Naive thymus-derived CD4-positive, alpha-beta T cell (primary cell): Measurements from ENCODE around the gene CC2D1A. TPM values are rescaled to one million over a fixed set of nuclear protein-coding genes. Genes with fewer than 3 reads are reported as not detected.
A peak's percentile ranks its signal among the peaks of the same experiment; 100 is the strongest.

Experiments
- ATAC-seq: fragments of 150-1000 bp; cut with Tn5 transposase; 2 replicates; pipeline ENCODE4 v1.10.0; 2021; ENCODE audit warnings: mild to moderate bottlenecking, moderate library complexity
- CTCF ChIA-PET: fragments of 350-600 bp; sonication (Branson Sonifier 250); formaldehyde crosslinking; loops from one replicate; lab custom pipeline; 2021; ENCODE audit warnings: antibody characterized with exemption; lab: Charles Lee
- POLR2A ChIA-PET: fragments of 350-600 bp; sonication (Branson Sonifier 250); formaldehyde crosslinking; loops from one replicate; lab custom pipeline; 2021; ENCODE audit warnings: antibody characterized with exemption, inconsistent platforms; lab: Charles Lee
- DNase-seq, 9 donors: peaks; one replicate each; pipeline versions ENCODE4 v3.0.0 to v3.0.0-alpha.2; 2020 to 2022; ENCODE audit warnings: mixed read lengths in 1 of 9
- H3K27ac ChIP-seq: one replicate; pipeline ENCODE4 v1.7.0; 2013; ENCODE audit warnings: mild to moderate bottlenecking, low read depth, low read length, moderate library complexity
- H3K27me3 ChIP-seq, 2 donors: one replicate each; pipeline ENCODE4 v1.7.0; 2013; ENCODE audit warnings: low read length in 2 of 2, mild to moderate bottlenecking in 2 of 2, moderate library complexity in 2 of 2; ENCODE audit not compliant: control insufficient read depth in 2 of 2, insufficient read depth in 2 of 2
- H3K36me3 ChIP-seq, 3 experiments: 1 replicate in 2 of 3; 2 replicates in 1 of 3; pipeline ENCODE4 v1.7.0; 2013; ENCODE audit warnings: low read length in 3 of 3, mild to moderate bottlenecking in 3 of 3, moderate library complexity in 1 of 3; ENCODE audit not compliant: insufficient read depth in 3 of 3, control insufficient read depth in 2 of 3
- H3K4me1 ChIP-seq, 2 donors: one replicate each; pipeline ENCODE4 v1.7.0; 2013; ENCODE audit warnings: low read length in 2 of 2, mild to moderate bottlenecking in 2 of 2, moderate library complexity in 1 of 2; ENCODE audit not compliant: control insufficient read depth in 2 of 2, insufficient read depth in 2 of 2
- H3K4me3 ChIP-seq: 2 replicates; pipeline ENCODE4 v1.7.0; 2013; ENCODE audit warnings: mild to moderate bottlenecking, low read length
- H3K9me3 ChIP-seq, 3 experiments: 1 replicate in 2 of 3; 2 replicates in 1 of 3; pipeline ENCODE4 v1.7.0; 2013; ENCODE audit warnings: low read length in 3 of 3; ENCODE audit not compliant: control insufficient read depth in 2 of 3
- H3K27ac Mint-ChIP-seq, 9 donors: one replicate each; pipeline ENCODE4 v1.8.0; 2020 to 2022; ENCODE audit warnings: mixed read lengths in 9 of 9, mild to moderate bottlenecking in 8 of 9, moderate library complexity in 5 of 9, inconsistent platforms in 2 of 9
- H3K27me3 Mint-ChIP-seq, 5 donors: one replicate each; pipeline ENCODE4 v1.8.0; 2021 to 2022; ENCODE audit warnings: mixed read lengths in 5 of 5, mild to moderate bottlenecking in 1 of 5
- H3K36me3 Mint-ChIP-seq, 5 donors: one replicate each; pipeline ENCODE4 v1.8.0; 2020 to 2022; ENCODE audit warnings: mixed read lengths in 5 of 5, mild to moderate bottlenecking in 3 of 5, inconsistent platforms in 1 of 5
- H3K4me1 Mint-ChIP-seq, 7 donors: one replicate each; pipeline ENCODE4 v1.8.0; 2020 to 2022; ENCODE audit warnings: mixed read lengths in 7 of 7, mild to moderate bottlenecking in 3 of 7, inconsistent platforms in 1 of 7
- H3K4me3 Mint-ChIP-seq, 10 donors: one replicate each; pipeline ENCODE4 v1.8.0; 2020 to 2022; ENCODE audit warnings: mild to moderate bottlenecking in 10 of 10, mixed read lengths in 10 of 10, moderate library complexity in 6 of 10, inconsistent platforms in 2 of 10
- H3K9me3 Mint-ChIP-seq, 11 donors: one replicate each; pipeline ENCODE4 v1.8.0; 2020 to 2022; ENCODE audit warnings: mixed read lengths in 11 of 11, mild to moderate bottlenecking in 4 of 11, inconsistent platforms in 1 of 11, moderate library complexity in 1 of 11
- intact Hi-C, 2 donors: fragments of 100-400 bp; cut with micrococcal nuclease; formaldehyde crosslinking; loops; one replicate each; pipeline ENCODE4 v1.15.1; 2023
- polyA plus RNA-seq, 2 donors: library from polyadenylated mRNA; unstranded; fragments of 300-500 nt; fragmentation: Illumina TruSeq; gene quantifications; one replicate each; pipeline ENCODE4 v1.2.3, GENCODE V29; 2021
- total RNA-seq, 6 experiments: library from RNA in 5 of 6; stranded (reverse) in 5 of 6; gene quantifications; 1 replicate in 5 of 6; 2 replicates in 1 of 6; pipeline ENCODE4 v1.2.3 and lab custom pipeline; 2021 to 2026

The CC2D1A gene
- total and polyA plus RNA-seq, 7 experiments from 2014 or later = 4.1 to 33.1 (median 28.8) TPM

DNA sequence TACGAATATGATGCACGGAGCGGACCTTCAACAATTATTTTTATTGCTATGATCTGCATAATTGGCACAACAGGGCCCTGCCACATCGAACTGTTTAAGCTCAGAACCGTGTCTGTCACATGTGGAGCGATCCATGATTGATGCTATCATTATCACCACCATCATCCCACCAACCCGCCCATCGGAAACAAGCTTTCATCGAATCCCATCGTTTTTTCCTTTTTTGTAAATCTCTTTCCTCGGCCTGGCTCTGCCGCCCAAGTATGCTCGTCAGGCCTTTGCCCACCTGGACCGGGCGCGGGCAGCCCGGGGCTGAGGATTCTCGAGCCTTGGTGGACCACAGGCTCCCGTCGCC is 45.8 kb downstream of the CC2D1A start:
- Histone ChIP-seq H3K9me3 (no peaks in the 10 kb centered on the region), H3K4me1 (peaks cover 13 to 17% of the 10 kb centered on the region in 2 donors), H3K27ac (peak overlapping the region; percentile 90), H3K27me3 (no peaks in the 10 kb centered on the region), H3K36me3 (peaks cover 0 to 30% (median 0%) of the 10 kb centered on the region in 3 experiments), H3K4me3 (peak overlapping the region; percentile 40)
- peaks cover 5 to 24% (median 19%) of the 10 kb centered on the region in 7 donors for H3K4me1 Mint-ChIP-seq
- peak overlapping the region; percentile 72 to 99 (median 93) for H3K4me3 Mint-ChIP-seq
- peaks cover 0 to 6% (median 0%) of the 10 kb centered on the region in 5 donors for H3K36me3 Mint-ChIP-seq
- H3K9me3 Mint-ChIP-seq = no peaks in the 10 kb centered on the region
- ChIA-PET CTCF (interaction anchor here (1.1 to 2.8 kb wide), 3 partner anchors 49 to 109 kb away, joined by 4 to 9 read pairs (median 5); no protein-coding TSS in a partner anchor), POLR2A (interaction anchor here (0.5 to 6.3 kb wide), 13 partner anchors 10 to 474 kb away, joined by 3 to 59 read pairs (median 5); partner anchors contain the start of genes BRME1, CC2D1A, IL27RA and RFX1)
- H3K27me3 Mint-ChIP-seq = no peaks in the 10 kb centered on the region
- intact Hi-C loops = loop anchor here (1.0 to 5.0 kb wide), 12 partner anchors 35 to 185 kb away; partner anchors contain the start of genes BRME1 (in 2 of the 2), CC2D1A (in 2 of the 2), RFX1 (in 2 of the 2) and ASF1B (in 1 of the 2)
- DNase-seq (no peak), ATAC-seq (no peak)
- peak overlapping the region; percentile 86 to 99 (median 91) for H3K27ac Mint-ChIP-seq

DNA sequence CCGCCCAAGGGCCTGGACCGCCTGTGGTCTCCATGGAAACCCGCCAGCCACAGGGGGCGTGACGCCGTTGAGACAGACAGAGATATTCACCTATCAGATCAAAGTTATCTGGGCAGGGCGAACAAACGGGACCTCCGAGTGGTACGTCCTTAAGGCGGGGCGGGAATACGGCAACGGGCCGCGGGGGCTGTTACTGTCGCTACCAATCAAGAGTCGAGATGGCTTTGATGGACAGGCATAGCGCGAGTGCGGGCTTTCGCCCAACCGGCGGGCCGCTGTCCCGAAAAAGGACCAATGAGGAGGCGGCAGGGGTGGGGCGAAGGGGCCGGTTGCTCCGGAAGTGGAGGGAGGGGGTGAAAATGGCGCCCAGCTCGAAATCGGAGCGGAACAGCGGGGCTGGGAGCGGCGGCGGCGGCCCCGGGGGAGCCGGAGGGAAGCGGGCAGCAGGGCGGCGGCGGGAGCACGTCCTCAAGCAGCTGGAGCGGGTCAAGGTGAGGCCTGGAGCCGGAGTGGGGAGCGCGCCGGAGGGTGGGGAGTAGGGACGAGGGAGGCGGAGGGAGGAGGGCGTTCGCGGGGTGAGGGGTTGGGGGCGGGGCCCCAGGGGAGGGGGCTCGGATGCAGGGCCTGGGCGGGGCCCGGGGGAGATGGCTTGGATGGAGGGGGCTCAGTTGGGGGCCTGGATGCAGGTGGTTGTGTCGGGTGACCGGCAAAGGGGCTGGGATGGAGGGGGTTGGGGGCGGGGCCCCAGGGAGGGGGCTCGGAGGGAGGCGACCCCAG is 46.3 kb downstream of the CC2D1A start, which contains the start of gene DCAF15:
DCAF15 (plus strand) TSS at position 356 of the 777 bp plus-strand sequence; CDS start at position 360, 4 bp downstream.
- POLR2A ChIA-PET = interaction anchor here (0.5 to 6.3 kb wide), 18 partner anchors 10 to 197 kb away, joined by 3 to 59 read pairs (median 4); partner anchors contain the start of genes BRME1, CC2D1A, IL27RA and RFX1
- peaks cover 5 to 24% (median 19%) of the 10 kb centered on the region in 7 donors for H3K4me1 Mint-ChIP-seq
- peaks cover 0 to 35% (median 0%) of the 10 kb centered on the region in 3 experiments for H3K36me3 ChIP-seq
- DNase-seq = peak; percentile 89 to 99 (median 99)
- peak within 1 kb of the TSS; percentile 86 to 99 (median 91) for H3K27ac Mint-ChIP-seq
- no peaks in the 10 kb centered on the region for H3K9me3 ChIP-seq
- H3K4me1 ChIP-seq = peaks cover 13 to 17% of the 10 kb centered on the region in 2 donors
- intact Hi-C loops = loop anchor here (1.0 to 5.0 kb wide), 12 partner anchors 34 to 184 kb away; partner anchors contain the start of genes BRME1 (in 2 of the 2), CC2D1A (in 2 of the 2), RFX1 (in 2 of the 2) and ASF1B (in 1 of the 2)
- peaks cover 0 to 9% (median 0%) of the 10 kb centered on the region in 5 donors for H3K36me3 Mint-ChIP-seq
- peak within 1 kb of the TSS; percentile 74 to 99 (median 93) for H3K4me3 Mint-ChIP-seq
- H3K9me3 Mint-ChIP-seq = no peaks in the 10 kb centered on the region
- CTCF ChIA-PET = interaction anchor here (1.1 to 2.8 kb wide), 5 partner anchors 30 to 108 kb away, joined by 3 to 9 read pairs (median 4); partner anchors contain the start of gene IL27RA
- peak within 1 kb of the TSS; percentile 90 for H3K27ac ChIP-seq
- H3K27me3 Mint-ChIP-seq = no peaks in the 10 kb centered on the region
- ATAC-seq = peak; percentile 98
- H3K27me3 ChIP-seq = no peaks in the 10 kb centered on the region
- peak within 1 kb of the TSS; percentile 75 for H3K4me3 ChIP-seq

DNA sequence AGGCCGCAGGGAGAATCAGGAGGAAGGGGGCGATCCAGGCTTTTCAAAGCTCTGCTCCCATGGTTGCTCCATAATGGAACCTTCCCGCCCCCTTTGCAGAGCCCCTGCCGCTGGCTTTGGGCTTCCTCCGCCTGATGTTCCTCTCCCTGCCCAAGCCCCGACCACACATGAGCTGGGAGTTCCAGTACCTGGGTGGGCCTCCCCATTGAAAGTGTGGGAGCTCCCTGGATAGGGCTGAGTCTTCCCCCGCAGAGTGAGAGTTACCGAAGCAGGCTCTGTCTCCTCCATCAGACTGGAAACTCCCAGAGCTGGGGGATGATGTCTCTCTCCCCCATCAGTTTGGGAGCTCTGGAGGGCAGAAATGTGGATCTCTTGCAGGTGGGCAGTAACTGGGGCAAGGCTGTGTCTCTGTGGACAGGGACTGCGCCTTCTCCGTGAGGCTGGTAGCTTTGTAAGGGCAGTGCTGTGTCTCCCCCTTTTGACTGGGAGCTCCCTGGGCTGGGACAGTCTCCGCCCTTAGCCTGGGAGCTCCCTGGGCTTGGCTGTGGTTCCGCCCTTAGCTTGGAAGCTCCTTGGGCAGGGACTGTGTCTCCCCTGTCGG is 47.0 kb downstream of the CC2D1A start:
- no peaks in the 10 kb centered on the region for H3K27me3 ChIP-seq
- peaks cover 5 to 24% (median 19%) of the 10 kb centered on the region in 7 donors for H3K4me1 Mint-ChIP-seq
- no peak for DNase-seq
- intact Hi-C loops = loop anchor here (1.0 to 5.0 kb wide), 12 partner anchors 33 to 183 kb away; partner anchors contain the start of genes BRME1 (in 2 of the 2), CC2D1A (in 2 of the 2), RFX1 (in 2 of the 2) and ASF1B (in 1 of the 2)
- ChIA-PET CTCF (interaction anchor here (0.8 to 2.8 kb wide), 5 partner anchors 29 to 95 kb away, joined by 3 to 9 read pairs (median 5); partner anchors contain the start of gene IL27RA), POLR2A (interaction anchor here (0.6 to 6.3 kb wide), 14 partner anchors 9 to 116 kb away, joined by 3 to 59 read pairs (median 5); partner anchors contain the start of genes BRME1, CC2D1A, IL27RA and RFX1)
- H3K4me3 ChIP-seq = peak overlapping the region; percentile 75
- H3K27me3 Mint-ChIP-seq = no peaks in the 10 kb centered on the region
- H3K27ac ChIP-seq = peak overlapping the region; percentile 90
- H3K9me3 Mint-ChIP-seq = no peaks in the 10 kb centered on the region
- H3K36me3 ChIP-seq = peaks cover 0 to 42% (median 0%) of the 10 kb centered on the region in 3 experiments
- no peaks in the 10 kb centered on the region for H3K9me3 ChIP-seq
- H3K4me1 ChIP-seq = peaks cover 13 to 17% of the 10 kb centered on the region in 2 donors
- ATAC-seq = no peak
- H3K27ac Mint-ChIP-seq = peak overlapping the region in 8 of 9 donors; percentile 67 to 91 (median 82)
- H3K36me3 Mint-ChIP-seq = peaks cover 0 to 10% (median 0%) of the 10 kb centered on the region in 5 donors
- H3K4me3 Mint-ChIP-seq = peak overlapping the region; percentile 74 to 94 (median 86)

DNA sequence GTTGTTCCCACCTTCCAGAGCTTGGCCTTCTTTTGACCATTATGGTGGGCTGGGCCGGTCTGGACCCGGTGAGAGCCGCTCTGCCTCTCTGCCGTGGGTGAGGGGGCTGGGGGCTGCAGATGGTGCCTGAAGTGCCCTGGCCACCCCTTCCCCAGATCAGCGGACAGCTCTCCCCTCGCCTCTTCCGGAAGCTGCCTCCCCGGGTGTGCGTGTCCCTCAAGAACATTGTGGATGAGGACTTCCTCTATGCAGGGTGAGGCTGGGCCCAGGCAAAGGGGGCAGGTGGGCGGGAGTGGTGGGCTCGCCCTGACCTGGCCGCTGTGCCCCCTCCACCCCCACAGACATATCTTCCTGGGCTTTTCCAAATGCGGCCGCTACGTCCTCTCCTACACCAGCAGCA is 48.2 kb downstream of the CC2D1A start:
- Histone ChIP-seq H3K27me3 (no peaks in the 10 kb centered on the region), H3K4me3 (no peak overlapping the region), H3K27ac (peak overlapping the region; percentile 1), H3K36me3 (peaks cover 0 to 54% (median 0%) of the 10 kb centered on the region in 3 experiments), H3K4me1 (peaks cover 13 to 17% of the 10 kb centered on the region in 2 donors), H3K9me3 (no peaks in the 10 kb centered on the region)
- no peaks in the 10 kb centered on the region for H3K9me3 Mint-ChIP-seq
- no peaks in the 10 kb centered on the region for H3K27me3 Mint-ChIP-seq
- ATAC-seq = no peak
- no peak for DNase-seq
- ChIA-PET POLR2A (interaction anchor here (0.6 to 6.3 kb wide), 7 partner anchors 32 to 77 kb away, joined by 3 to 59 read pairs (median 15); partner anchors contain the start of genes IL27RA and RFX1), CTCF (no interaction called here)
- H3K4me3 Mint-ChIP-seq = peak overlapping the region; percentile 23 to 94 (median 84)
- peaks cover 0 to 16% (median 0%) of the 10 kb centered on the region in 5 donors for H3K36me3 Mint-ChIP-seq
- H3K4me1 Mint-ChIP-seq = peaks cover 5 to 28% (median 19%) of the 10 kb centered on the region in 7 donors
- intact Hi-C loops = loop anchor here (5.0 kb wide), 2 partner anchors 93 to 163 kb away; partner anchors contain the start of gene PRKACA (in 1 of the 2)
- H3K27ac Mint-ChIP-seq = peak overlapping the region in 5 of 9 donors; percentile 21 to 91 (median 71)

DNA sequence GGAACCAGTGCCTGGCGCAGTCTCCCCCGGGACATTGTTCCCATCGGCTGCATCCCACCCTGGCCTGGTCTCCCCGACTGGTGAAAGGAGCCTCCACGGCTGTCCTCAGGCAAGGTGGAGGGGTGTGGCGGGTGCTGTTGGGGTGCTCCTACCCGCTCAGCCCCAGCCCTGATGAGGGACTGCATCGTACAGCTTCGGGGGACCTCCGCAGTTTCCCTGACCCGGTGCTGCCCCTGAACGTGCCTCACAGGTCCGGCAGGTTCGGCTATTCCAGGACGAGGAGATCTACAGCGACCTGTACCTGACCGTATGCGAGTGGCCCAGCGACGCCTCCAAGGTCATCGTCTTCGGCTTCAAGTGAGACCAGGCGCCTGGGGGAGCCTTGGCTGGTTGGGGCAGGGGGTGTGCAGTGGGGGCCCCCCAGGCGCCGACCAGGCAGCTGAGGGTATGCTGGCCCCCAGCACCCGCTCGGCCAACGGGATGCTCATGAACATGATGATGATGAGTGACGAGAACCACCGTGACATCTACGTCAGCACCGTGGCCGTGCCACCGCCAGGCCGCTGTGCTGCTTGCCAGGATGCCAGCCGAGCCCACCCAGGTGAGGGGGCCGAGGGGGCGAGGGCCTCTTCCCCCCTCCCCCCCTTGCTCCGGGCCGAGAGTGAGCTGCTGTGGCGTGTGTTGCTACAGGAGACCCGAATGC is 49.8 kb downstream of the CC2D1A start:
- POLR2A ChIA-PET = interaction anchor here (1.0 to 6.3 kb wide), 4 partner anchors 15 to 75 kb away, joined by 3 to 59 read pairs (median 4); partner anchors contain the start of gene IL27RA
- peaks cover 13 to 17% of the 10 kb centered on the region in 2 donors for H3K4me1 ChIP-seq
- Mint-ChIP-seq H3K9me3 (no peaks in the 10 kb centered on the region), H3K27me3 (no peaks in the 10 kb centered on the region), H3K36me3 (peaks cover 0 to 16% (median 0%) of the 10 kb centered on the region in 5 donors), H3K27ac (no peak overlapping the region), H3K4me3 (peak overlapping the region in 1 of 10 donors; percentile 38), H3K4me1 (peaks cover 5 to 28% (median 19%) of the 10 kb centered on the region in 7 donors)
- DNase-seq (no peak), ATAC-seq (no peak)
- H3K36me3 ChIP-seq = peaks cover 0 to 68% (median 0%) of the 10 kb centered on the region in 3 experiments
- H3K4me3 ChIP-seq = no peak overlapping the region
- H3K27ac ChIP-seq = no peak overlapping the region
- intact Hi-C loops = no loop called here
- H3K27me3 ChIP-seq = no peaks in the 10 kb centered on the region
- H3K9me3 ChIP-seq = no peaks in the 10 kb centered on the region
- CTCF ChIA-PET = interaction anchor here (1.2 kb wide), 1 partner anchor 31 kb away, joined by 3 read pairs; no protein-coding TSS in a partner anchor
